ENCODE data around the gene SNAI3.

GRCh38 chr16:88686439-88687253 lies at the start of gene SNAI3:
- TF ChIP-seq CTCF (IDR thresholded peaks at IDR 0.05) = no peak
- TF ChIP-seq POLR2A (IDR thresholded peaks at IDR 0.05) = no peak

All from esophagus squamous epithelium (tissue), 4 donors.